Mucosa of descending colon (tissue), 3 donors: ENCODE data around the gene RELT. TPM values are rescaled to one million over a fixed set of nuclear protein-coding genes. Genes with fewer than 3 reads are reported as not detected.

ENCODE experiments used
- ATAC-seq: fragments of 200-7000 bp; cut with Tn5 transposase; one replicate; pipeline ENCODE4 v1.9.1; 2020; ENCODE audit warnings: mild to moderate bottlenecking, moderate library complexity
- DNase-seq, 3 donors: peaks; one replicate each; pipeline ENCODE4 v3.0.0-alpha.2; 2020
- H3K36me3 ChIP-seq: fragments of 200-600 bp; one replicate; pipeline ENCODE4 v1.8.0; 2021; ENCODE audit warnings: low read depth, mild to moderate bottlenecking
- H3K4me1 ChIP-seq: fragments of 200-600 bp; one replicate; pipeline ENCODE4 v1.8.0; 2021; ENCODE audit warnings: low read depth, mild to moderate bottlenecking
- H3K4me3 ChIP-seq: fragments of 200-600 bp; one replicate; pipeline ENCODE4 v1.8.0; 2021; ENCODE audit warnings: mild to moderate bottlenecking
- H3K9me3 ChIP-seq: fragments of 200-600 bp; one replicate; pipeline ENCODE4 v1.8.0; 2021; ENCODE audit warnings: mild to moderate bottlenecking
- CTCF ChIP-seq: fragments of 200-600 bp; IDR thresholded peaks from one replicate; pipeline ENCODE4 v1.8.0; 2022; ENCODE audit warnings: antibody characterized with exemption, mild to moderate bottlenecking
- intact Hi-C, 2 donors: fragments of 100-400 bp; cut with DNase I in 1 of 2; cut with micrococcal nuclease in 1 of 2; formaldehyde crosslinking; loops; one replicate each; pipeline versions ENCODE4 v1.11.0 to v1.11.1; 2022; cut with DNase I, micrococcal nuclease
- total RNA-seq, 3 donors: library from RNA; stranded (reverse); fragmentation: NEBNext Ultra II Directional in 2 of 3; extraction: Animal tissue kit (Norgen Biotek cat#: 25700) in 2 of 3; gene quantifications; one replicate each; pipeline versions ENCODE4 v1.2.1 to v1.2.4, GENCODE V29; 2021 to 2023
- donor health status: DM: no; HTN: no; CAD: no; lungs with moderate emphysema.
- donor health status: DM: no; HTN: no; CAD: no.
- donor health status: DM: no; HTN: yes; CAD: no.

RELT gene
- total RNA-seq, 3 donors from 2014 or later: 2.3 to 4.7 (median 4.4) TPM

GRCh38 chr11:73401924-73402833, 26.0 kb downstream of the RELT start:
- intact Hi-C loops: no loop called here
- DNase-seq: no peak
- Histone ChIP-seq H3K4me3 (no peak overlapping the region), H3K4me1 (no peaks in the 10 kb centered on the region), H3K36me3 (no peaks in the 10 kb centered on the region), H3K9me3 (no peaks in the 10 kb centered on the region)
- no peak for TF ChIP-seq CTCF
- ATAC-seq: no peak

- no peak overlapping the region for H3K4me3 ChIP-seq
- ATAC-seq (no peak), DNase-seq (no peak)
- no peak for TF ChIP-seq CTCF
- intact Hi-C loops: no loop called here
- H3K36me3 ChIP-seq: no peaks in the 10 kb centered on the region
- no peaks in the 10 kb centered on the region for H3K4me1 ChIP-seq
- no peaks in the 10 kb centered on the region for H3K9me3 ChIP-seq
Observed at GRCh38 chr11:73402834-73403185, 26.6 kb downstream of the RELT start.

GRCh38 chr11:73403541-73403940, 27.3 kb downstream of the RELT start:
- Histone ChIP-seq H3K36me3 (no peaks in the 10 kb centered on the region), H3K4me1 (no peaks in the 10 kb centered on the region), H3K4me3 (no peak overlapping the region), H3K9me3 (no peaks in the 10 kb centered on the region)
- intact Hi-C loops: no loop called here
- ATAC-seq (no peak), DNase-seq (no peak)
- no peak for TF ChIP-seq CTCF

- ATAC-seq (peak; percentile 79), DNase-seq (peak in 1 of 3 donors; percentile 48)
- H3K4me1 ChIP-seq: no peaks in the 10 kb centered on the region
- no peaks in the 10 kb centered on the region for H3K36me3 ChIP-seq
- no peak overlapping the region for H3K4me3 ChIP-seq
- H3K9me3 ChIP-seq: no peaks in the 10 kb centered on the region
- no peak for TF ChIP-seq CTCF
- intact Hi-C loops: no loop called here
Observed at GRCh38 chr11:73404048-73404447, 27.8 kb downstream of the RELT start.

GRCh38 chr11:73404506-73405145, 28.4 kb downstream of the RELT start:
- intact Hi-C loops: no loop called here
- DNase-seq (no peak), ATAC-seq (no peak)
- Histone ChIP-seq H3K4me1 (no peaks in the 10 kb centered on the region), H3K36me3 (no peaks in the 10 kb centered on the region), H3K4me3 (no peak overlapping the region), H3K9me3 (no peaks in the 10 kb centered on the region)
- TF ChIP-seq CTCF: no peak
